ENCODE results near the gene INMT.

GRCh38 chr7:30795161-30795948 lies 43.4 kb downstream of the INMT start:
- TF ChIP-seq POLR2AphosphoS5 (IDR thresholded peaks at IDR 0.05) (no peak), POLR2A (IDR thresholded peaks at IDR 0.05) (no peak)
